ENCODE results near the gene CYP4F11. TPM values are rescaled to one million over a fixed set of nuclear protein-coding genes. Genes with fewer than 3 reads are reported as not detected.

CYP4F11 gene
- total and polyA plus RNA-seq, 2 experiments from 2014 or later = not detected

GRCh38 chr19:15926484-15926883 is 7.8 kb downstream of the CYP4F11 start:
- ATAC-seq = no peak
- Histone ChIP-seq H4K20me1 (replicated peaks; ENCODE audit: insufficient read depth) (no peaks in the 10 kb centered on the region), H3K4me2 (no peak overlapping the region), H3K4me3 (no peak overlapping the region), H3K27ac (ENCODE audit: low read depth) (no peak overlapping the region), H2AFZ (no peak overlapping the region), H3F3A (replicated peaks; ENCODE audit: low read depth) (no peaks in the 10 kb centered on the region), H3K36me3 (ENCODE audit: insufficient read depth) (no peaks in the 10 kb centered on the region; the same call in 1 of the 2 replicates), H3K4me1 (ENCODE audit: insufficient read depth) (no peaks in the 10 kb centered on the region), H3K9me2 (ENCODE audit: insufficient read depth) (no peaks in the 10 kb centered on the region), H3K27me3 (ENCODE audit: insufficient read depth) (no peaks in the 10 kb centered on the region), H3K79me2 (replicated peaks; ENCODE audit: insufficient read depth) (no peaks in the 10 kb centered on the region)
- Mint-ChIP-seq H3K27ac (no peak overlapping the region), H3K36me3 (ENCODE audit: low read depth) (peaks cover 73% of the 10 kb centered on the region), H3K4me1 (no peaks in the 10 kb centered on the region), H3K4me3 (no peak overlapping the region), H3K9me3 (peaks cover 100% of the 10 kb centered on the region), H3K27me3 (ENCODE audit: insufficient read depth, low read depth, poor library complexity) (peaks cover 4% of the 10 kb centered on the region)
- TF ChIP-seq ZNF331 (CRISPR knock-in tag; IDR thresholded peaks at IDR 0.05; ENCODE audit: low read depth) (no peak), POLR2AphosphoS5 (IDR thresholded peaks at IDR 0.05; ENCODE audit: low read depth) (no peak), ETS1 (IDR thresholded peaks at IDR 0.05) (no peak), JUNB (IDR thresholded peaks at IDR 0.05; ENCODE audit: unreplicated experiment) (no peak), EZH2 (IDR thresholded peaks at IDR 0.05; ENCODE audit: low read depth, unreplicated experiment) (no peak), EZH2phosphoT487 (IDR thresholded peaks at IDR 0.05; ENCODE audit: unreplicated experiment) (no peak), CTCF (conservative IDR thresholded peaks at IDR 0.05; ENCODE audit: low read depth in 2 of 2) (no peak), ZNF114 (CRISPR knock-in tag; IDR thresholded peaks at IDR 0.05) (no peak), ZNF462 (CRISPR knock-in tag; IDR thresholded peaks at IDR 0.05) (no peak), NANOG (IDR thresholded peaks at IDR 0.05; ENCODE audit: borderline replicate concordance) (no peak), CREB1 (CRISPR knock-in tag; IDR thresholded peaks at IDR 0.05; ENCODE audit: low read depth) (no peak), STAT1 (IDR thresholded peaks at IDR 0.05; ENCODE audit: unreplicated experiment) (no peak), REST (IDR thresholded peaks at IDR 0.05; ENCODE audit: unreplicated experiment) (no peak)
- DNase-seq (ENCODE audit: low spot score) = no peak

All from GM23338 (cell line).